HG03025 (cell line): ENCODE data around the gene PRND.
"Not testable (repeated sequence)": the region's sequence is repeated elsewhere in the genome, so short reads cannot be mapped to it uniquely, and the experiment has no call there.

ENCODE experiments used
- ATAC-seq: cut with Tn5 transposase; IDR thresholded peaks from one replicate; pipeline ENCODE4 v1.9.1; 2021; ENCODE audit warnings: mild to moderate bottlenecking, moderate library complexity; ENCODE audit not compliant: unreplicated experiment, low FRiP score

Gene PRND

DNA sequence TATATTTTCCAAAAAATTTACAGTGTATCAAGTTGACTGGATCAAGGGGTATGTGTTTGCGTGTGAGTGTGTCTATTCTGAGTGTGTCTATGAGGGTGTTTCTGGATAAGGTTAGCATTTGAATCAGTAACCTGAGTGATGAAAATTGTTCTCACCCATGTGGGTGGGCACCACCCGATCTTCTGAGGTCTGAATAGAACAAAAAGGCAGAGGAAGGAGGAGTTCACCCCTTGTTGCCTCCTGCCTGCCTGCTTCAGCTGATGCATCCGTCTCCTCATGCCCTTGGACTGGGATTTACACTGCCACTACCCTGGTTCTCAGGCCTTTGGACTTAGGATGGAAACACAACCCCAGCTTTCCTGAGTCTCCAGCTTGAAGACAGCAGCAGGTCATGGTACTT is 13.7 kb upstream of the PRND start:
- no peak for ATAC-seq

DNA sequence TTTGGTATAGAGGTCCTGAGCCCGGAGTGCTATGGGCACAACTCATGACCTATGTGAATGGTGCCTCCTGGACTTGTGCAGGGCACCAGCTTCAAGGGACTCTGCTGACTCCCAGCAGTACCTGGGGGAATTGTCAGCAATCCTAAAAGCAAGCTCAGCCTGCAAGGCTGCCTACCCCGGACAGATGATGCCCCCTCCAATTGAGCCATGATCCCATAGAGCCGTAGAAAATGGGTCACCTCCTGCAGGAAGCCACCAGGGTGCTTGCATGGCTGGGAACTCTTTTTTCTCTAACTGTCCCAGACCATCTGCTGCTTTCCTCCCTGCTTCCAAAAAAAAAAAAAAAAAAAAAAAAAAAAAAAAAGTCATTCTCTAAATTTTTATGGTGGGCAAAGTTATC is 12.9 kb upstream of the PRND start:
- ATAC-seq = no peak

DNA sequence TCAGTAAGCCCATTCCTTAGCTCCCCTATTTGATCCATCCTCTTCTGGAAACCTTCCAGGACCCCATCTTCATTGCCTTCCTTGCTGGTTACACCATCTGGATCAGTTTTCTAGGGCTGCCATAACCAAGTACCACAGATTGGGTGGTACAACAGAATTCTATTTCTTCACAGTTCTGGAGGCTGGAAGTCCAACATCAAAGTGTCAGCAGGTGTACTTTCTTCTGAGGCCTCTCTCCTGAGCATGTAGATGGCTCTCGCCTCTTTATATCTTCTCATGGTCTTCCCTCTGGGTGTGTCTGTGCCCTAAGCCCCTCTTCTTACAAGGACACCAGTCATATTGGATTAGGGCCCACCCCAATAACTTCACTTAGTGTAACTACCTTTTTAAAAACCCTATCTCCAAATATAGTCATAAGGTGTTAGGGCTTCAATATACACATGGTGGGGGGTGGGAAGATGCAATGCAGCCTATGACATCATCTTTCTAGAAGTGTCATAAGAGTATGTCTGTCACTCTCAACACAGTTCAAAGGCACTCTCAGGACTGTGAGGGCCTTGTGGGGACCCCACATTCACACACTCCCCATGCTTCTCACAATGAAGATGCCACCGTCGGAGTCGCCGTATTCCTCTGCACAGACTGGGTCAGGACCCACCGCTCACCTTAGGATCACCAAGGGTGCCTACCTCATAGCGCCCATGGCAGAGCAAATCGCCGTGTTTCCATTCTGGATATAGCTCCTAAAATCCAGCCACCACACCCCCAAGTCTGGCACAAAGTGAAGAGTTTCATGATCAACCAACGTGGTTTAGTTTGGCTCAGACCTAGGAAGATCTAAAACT is 12.2 kb upstream of the PRND start:
- no peak for ATAC-seq

DNA sequence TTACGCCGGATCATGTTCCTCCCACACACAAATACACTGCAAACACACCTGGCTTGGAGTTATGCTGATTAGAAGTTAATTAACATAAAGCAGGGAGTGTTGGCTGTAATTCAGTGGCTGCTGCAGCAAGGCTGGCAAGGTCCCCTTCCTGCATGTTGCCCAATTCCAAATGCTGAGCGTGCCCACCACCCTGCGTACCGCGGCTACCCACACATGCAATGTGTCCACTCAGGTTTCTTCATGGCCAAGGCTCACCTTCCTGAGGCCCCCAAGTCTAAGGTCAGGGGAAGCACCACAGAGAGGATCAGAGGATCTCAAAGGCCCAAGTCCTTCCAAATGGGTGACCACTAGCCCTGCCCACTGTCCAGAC is 11.6 kb upstream of the PRND start:
- no peak for ATAC-seq

DNA sequence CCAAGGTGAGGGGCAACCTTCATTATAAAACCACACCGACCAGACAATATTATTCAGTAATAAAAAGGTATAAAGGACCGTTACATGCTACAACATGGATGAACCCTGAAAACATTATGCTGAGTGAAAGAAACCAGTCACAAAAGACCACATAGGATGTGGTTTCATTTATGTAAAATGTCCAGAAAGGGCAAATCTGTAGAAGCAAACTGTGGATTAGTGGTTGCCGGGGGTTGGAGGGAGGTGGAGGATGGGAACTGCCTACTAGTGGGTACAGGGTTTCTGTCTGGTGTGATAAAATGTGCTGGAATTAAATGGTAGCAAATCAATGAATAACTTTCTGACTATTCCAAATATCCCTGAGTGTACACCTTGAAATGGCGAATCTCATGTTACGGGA is 10.2 kb upstream of the PRND start:
- no peak for ATAC-seq

DNA sequence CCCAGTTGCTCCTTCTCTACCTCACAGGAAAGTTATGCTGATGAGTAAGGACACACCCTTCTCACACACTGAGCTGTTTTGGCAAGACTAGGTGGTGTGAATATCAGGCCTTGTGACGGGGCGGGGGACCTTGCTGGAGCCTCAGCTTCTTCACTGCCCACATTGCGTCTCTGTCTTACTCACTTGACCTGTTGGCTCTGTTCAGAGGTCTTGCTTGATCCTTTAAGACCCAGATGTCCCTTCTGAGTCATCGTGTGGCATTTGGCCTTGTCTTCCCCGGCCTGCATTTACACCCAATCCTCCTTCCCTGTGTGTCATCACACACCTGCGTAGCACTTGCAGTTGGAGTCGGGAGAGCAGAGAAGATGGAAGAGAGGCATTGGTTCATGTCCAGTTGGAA is 8.3 kb upstream of the PRND start:
- no peak for ATAC-seq

DNA sequence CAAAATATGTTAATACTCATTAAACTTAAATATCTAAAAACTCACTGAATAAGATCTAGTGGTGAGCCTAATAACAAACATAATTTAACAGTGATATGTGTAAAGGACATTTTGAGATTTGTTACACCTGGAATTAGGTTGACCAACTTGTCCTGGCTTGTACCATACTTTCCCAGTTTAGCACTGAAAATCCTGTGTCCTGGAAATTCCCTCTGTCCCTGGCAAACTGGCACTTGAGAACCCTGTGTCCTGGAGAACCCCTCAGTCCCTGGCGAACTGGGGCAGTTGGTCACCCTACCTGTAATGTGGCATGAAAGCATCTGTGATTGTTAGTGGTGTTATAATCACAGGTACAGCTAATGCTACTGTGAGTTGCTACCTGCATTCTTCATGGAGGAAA is 6.9 kb upstream of the PRND start:
- no peak for ATAC-seq

DNA sequence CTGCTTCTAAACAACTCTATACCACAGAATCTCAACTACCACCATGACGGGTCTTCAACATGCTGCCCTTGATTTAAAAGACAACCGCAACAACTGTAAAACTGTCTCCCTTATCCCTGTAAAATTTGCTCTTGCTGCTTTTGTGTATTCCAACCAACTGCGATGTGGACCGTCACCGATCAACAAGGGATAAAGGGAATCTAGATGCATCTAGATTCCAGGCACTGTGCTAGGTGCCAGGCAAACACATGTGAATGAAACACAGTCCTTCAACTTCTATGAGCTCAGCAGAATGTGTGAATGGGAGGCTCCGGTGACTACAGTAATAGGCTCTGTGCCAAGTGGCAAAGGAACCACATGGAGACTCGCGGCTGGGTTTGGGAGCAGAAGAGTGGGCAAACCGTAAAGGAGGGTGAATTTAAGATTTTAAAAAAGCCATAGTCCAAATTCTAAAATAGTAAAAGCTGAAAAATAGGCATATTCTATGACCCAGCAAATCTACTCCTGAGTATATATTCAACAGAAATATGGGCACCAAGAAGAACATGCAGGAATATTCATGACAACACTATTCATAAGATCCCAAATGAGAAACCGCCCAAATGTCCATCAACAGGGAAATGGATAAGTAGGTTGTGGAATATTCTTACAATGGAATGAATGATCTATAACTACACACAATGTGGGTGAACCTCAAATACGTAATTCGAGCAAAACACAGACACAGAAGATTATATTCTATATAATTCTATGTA is 3.7 kb upstream of the PRND start:
- ATAC-seq = no peak

DNA sequence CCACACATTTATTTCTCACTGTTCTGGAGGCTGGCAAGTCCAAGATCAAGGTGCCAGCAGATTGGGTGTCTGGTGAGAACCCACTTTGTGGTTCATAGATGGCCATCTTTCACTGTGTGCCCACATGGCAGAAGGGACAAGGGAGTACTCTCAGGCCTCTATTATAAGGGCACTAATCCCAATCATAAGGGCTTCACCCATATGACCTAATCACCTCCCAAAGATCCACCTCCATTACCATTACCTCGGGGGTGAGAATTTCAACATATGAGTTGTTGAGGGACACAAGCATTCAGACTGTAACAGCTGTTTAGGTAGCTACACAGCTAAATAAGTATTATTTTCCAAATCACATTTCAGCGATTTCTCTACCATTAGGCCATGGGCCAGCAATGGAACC is 2.5 kb upstream of the PRND start:
- ATAC-seq = no peak

DNA sequence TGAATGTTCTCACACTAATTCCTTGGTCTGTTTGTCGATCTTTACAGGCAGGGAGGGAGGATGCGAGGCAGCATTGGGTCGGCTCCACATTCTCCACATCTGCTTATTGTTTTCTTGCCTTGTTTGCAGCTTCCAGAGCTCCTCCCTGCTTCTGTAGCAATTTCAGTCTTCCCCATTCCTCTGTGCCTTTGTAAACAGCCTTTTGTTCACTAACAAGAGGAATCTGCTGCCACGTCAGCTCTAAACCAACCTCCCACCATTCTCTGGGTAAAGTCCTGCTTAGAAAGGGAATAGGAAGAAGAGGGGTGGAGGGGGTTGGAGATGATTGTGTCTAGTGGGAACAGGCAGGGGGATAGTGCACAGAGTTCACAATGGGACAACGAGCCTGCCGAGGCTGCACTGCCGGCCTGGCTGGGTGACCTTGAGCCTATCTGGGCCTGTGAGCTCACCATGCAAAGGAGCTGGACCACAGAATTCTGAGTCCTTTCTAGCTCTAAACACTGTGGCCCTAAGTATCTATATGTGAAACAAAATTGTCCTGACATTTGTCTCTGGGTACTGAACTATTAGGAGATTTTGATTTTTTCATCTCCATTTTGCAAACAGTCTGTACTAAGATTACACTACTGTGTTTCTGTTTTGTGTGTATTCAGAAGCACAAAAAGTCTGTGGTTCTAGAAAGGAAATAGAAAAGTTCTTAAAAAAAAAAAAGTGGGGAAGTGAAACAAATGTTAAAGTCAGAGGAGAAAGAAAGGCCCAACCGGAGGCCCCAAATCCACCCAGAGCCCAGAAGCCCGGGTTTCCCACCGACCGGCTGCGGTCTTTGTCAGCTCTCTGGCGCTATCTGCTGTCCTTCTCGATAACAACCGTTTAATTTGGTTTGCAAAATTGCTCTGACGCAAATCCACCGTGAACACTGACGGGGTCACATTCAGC is 1.4 kb upstream of the PRND start:
- ATAC-seq = peak; percentile 89

DNA sequence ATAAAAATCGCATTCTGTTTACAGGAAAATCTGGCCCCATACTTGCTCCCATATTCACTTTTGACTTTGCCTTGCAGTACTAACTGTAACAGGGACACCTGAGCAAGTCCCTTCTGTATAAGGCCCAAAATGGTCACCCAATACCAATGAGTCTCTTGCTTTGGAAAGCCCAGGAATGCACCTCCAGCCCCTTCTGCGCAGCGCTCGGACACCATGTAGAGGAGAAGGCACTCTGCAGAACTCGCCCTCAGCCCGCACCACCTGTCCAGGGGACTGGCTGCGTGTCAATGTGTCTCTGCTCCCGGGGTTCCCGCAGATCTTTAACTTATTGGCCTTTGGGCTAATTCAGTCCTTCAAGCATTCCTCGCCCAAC is 746 bp upstream of the PRND start:
- no peak for ATAC-seq

DNA sequence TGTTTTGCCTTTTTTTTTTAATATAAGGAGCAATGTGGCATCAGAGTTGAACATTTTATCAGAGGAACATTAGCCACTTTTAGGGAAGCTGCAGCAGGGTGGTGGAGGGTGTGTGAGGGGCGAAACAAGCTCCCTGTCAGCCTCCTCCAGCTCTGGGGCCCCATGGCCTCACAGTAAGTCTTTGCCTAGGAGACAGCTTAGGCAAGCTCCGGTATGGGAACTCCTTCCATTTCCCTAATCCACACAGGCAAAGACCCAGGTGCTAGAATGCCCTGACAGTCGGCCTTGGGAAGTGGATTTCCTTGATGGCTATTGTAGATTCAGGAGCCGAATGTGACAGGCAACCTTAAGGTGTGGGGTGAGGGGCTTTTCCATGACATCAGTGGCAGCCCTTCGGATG is 862 bp downstream of the PRND start:
- no peak for ATAC-seq

DNA sequence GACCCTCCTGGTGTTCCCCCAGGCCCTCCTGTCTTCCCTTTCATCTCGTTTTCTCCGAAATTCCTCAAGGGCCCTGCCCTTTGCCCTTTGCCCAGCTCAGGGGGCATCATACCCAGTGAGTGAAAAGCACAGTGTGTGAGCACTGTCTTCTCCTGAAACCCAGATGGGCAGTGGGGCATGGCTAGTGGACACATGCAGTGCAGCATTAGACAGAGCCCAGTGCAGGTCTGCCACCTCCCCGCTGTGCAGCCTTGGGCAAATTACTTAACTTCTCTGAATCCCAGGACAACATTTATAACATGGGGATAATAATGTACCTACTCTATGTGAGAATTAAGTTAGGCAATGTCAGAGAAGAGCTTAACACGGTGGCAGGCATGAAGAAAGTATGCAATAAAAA is 1.3 kb downstream of the PRND start:
- no peak for ATAC-seq

DNA sequence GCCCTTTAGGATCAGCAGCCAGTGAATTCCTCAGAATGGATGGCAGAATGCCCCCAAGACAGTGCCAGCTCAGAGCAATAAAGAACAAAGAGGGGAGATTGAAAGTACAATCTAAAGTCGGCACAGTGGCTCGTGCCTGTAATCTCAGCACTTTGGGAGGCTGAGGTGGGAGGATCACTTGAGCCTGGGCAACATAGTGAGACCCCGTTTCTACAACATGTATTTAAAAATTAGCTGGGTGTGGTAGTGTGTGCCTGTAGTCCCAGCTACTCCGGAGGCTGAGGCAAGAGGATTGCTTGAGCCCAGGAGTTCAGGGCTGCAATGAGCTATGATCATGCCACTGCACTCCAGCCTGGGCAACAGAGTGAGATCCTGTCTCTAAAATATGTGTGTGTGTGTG is 1.8 kb downstream of the PRND start:
- ATAC-seq = not testable (repeated sequence)

DNA sequence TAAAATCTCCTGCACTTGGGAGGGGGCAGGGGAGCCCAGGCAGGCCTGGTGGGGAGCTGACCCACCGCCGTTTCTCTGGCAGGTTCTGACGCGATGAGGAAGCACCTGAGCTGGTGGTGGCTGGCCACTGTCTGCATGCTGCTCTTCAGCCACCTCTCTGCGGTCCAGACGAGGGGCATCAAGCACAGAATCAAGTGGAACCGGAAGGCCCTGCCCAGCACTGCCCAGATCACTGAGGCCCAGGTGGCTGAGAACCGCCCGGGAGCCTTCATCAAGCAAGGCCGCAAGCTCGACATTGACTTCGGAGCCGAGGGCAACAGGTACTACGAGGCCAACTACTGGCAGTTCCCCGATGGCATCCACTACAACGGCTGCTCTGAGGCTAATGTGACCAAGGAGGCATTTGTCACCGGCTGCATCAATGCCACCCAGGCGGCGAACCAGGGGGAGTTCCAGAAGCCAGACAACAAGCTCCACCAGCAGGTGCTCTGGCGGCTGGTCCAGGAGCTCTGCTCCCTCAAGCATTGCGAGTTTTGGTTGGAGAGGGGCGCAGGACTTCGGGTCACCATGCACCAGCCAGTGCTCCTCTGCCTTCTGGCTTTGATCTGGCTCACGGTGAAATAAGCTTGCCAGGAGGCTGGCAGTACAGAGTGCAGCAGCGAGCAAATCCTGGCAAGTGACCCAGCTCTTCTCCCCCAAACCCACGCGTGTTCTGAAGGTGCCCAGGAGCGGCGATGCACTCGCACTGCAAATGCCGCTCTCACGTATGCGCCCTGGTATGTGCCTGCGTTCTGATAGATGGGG is 3.0 kb downstream of the PRND start:
- ATAC-seq = no peak

DNA sequence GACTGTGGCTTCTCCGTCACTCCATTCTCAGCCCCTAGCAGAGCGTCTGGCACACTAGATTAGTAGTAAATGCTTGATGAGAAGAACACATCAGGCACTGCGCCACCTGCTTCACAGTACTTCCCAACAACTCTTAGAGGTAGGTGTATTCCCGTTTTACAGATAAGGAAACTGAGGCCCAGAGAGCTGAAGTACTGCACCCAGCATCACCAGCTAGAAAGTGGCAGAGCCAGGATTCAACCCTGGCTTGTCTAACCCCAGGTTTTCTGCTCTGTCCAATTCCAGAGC is 3.5 kb downstream of the PRND start:
- ATAC-seq = no peak

DNA sequence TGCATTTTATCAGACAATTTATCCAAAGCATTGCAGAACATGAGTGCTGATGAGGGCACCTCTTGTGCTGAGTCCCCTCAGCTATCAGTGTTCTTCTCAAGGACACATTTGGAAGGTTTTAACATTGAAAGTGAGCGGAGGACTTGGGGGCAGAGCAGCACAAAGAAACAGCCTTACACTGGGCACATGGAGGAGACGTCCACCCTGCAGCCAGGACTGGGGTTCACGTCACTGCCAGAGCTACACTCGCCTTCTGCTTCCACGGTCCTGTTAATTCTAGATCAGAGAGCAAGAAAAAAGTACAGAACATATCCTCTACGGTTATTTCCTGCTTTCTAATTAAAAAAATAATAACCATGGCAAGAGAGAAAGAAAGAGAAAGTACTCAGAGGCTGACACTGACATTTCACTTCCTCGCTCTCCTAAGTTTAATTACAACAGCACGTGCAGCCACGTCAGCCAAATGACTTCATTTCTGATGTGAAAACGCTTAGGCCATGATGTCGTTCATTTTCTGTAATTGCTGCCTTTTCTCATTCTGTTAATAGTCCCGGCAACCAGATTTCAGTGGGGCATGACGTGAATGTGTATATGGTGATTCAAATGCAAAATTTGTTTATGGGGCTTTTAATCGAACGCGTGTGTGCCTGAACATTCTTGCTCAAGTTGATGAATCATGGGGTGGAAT is 5.1 kb downstream of the PRND start:
- no peak for ATAC-seq

DNA sequence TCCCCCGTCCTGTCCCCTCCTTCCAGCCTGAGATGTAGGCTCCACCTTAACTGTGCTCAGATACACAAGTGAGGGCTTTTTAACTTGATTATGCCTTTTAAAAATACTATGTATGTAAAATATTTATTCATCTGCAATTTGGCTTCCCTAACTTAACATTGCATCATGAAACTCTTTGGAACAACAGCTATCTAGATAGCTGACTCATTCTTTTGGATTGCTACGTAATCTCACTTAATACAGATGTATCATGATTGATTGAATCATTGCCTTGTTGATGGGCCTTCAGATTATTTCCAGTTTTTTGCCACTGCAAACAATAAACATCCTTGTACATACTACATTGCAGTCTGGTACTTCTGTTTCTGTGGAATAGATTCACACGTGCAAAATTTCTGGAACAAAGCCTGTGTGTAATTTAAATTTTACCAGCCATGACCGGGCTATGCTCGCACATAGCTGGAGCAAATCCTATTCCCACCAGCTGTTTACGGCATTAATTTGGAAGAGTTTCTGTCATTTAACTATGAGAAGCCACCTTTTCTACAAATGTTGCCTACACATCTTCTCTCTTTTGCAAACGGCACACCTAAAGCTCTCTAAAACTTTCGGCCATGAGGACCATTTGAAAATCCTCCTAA is 6.5 kb downstream of the PRND start:
- ATAC-seq = no peak

DNA sequence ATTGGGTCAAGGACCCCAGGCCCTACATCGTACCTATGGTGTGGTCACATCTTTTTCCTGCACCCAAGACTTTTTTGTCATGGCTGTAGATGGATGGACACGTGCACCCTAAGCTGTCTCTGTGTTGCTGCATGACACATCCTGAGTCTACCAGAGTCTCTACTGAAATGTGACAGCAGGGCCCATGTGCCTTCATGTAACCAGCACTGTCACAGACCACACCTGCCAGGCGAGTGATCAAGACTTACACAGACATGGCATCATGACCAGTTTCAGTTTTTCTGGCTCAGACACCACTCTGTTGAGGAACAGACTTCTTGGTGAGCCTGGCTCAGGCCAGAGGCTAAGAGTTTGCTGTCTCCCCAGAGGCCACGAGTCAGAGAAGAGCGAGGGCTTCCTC is 7.6 kb downstream of the PRND start:
- no peak for ATAC-seq

DNA sequence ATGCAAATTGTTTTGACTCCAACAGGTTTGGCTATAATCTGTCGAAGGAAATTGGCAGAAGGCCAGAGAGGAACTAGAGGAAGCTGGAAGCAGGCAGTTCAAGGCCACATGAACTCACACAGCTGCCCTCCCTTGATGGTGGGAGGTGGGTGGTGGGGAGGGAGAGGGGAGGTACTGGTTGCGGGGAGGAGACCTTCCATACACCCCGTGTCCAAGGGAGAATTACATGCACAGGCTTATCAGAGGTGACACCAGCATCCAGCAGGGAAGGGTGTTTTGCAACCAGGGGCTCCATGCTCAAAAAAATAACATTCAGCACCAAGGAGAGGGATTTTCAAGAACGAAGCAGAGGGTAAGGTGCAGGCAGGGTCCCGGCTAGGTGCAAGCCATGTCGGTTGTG is 9.1 kb downstream of the PRND start:
- no peak for ATAC-seq
